BE2C (cell line): Measurements from ENCODE around the gene METTL16.

Experiments used
- DNase-seq: peaks from one replicate; pipeline ENCODE4 v3.0.0-alpha.2; 2020
- H3K27me3 ChIP-seq: fragments of 250-450 bp; sonication (Bioruptor Pico); 2 replicates; pipeline ENCODE4 v1.5.1; 2020; ENCODE audit warnings: mild to moderate bottlenecking
- H3K36me3 ChIP-seq: fragments of 250-450 bp; sonication (Bioruptor Pico); 2 replicates; pipeline ENCODE4 v1.5.1; 2020; ENCODE audit warnings: mild to moderate bottlenecking
- H3K4me1 ChIP-seq: fragments of 250-450 bp; sonication (Bioruptor Pico); 2 replicates; pipeline ENCODE4 v1.5.1; 2020
- H3K4me3 ChIP-seq: 2 replicates; pipeline ENCODE4 v1.5.1; 2011; ENCODE audit warnings: low read depth, low read length
- H3K9me3 ChIP-seq: fragments of 250-450 bp; sonication (Bioruptor Pico); 2 replicates; pipeline ENCODE4 v1.5.1; 2020
- TF ChIP-seq, protein P1 (sequence below): IDR thresholded peaks from 2 replicates; pipeline ENCODE4 v1.5.1; 2012; ENCODE audit warnings: mild to moderate bottlenecking, low read depth, low read length

METTL16 gene

GRCh38 chr17:2401426-2402221, 110.1 kb downstream of the METTL16 start:
- no peaks in the 10 kb centered on the region for H3K27me3 ChIP-seq
- H3K36me3 ChIP-seq: peaks cover 6% of the 10 kb centered on the region; the same call in 1 of the 2 replicates
- H3K4me1 ChIP-seq: peaks cover 10% of the 10 kb centered on the region
- peak overlapping the region; percentile 53 for H3K4me3 ChIP-seq
- DNase-seq: peak; percentile 97
- TF ChIP-seq, protein P1, sequence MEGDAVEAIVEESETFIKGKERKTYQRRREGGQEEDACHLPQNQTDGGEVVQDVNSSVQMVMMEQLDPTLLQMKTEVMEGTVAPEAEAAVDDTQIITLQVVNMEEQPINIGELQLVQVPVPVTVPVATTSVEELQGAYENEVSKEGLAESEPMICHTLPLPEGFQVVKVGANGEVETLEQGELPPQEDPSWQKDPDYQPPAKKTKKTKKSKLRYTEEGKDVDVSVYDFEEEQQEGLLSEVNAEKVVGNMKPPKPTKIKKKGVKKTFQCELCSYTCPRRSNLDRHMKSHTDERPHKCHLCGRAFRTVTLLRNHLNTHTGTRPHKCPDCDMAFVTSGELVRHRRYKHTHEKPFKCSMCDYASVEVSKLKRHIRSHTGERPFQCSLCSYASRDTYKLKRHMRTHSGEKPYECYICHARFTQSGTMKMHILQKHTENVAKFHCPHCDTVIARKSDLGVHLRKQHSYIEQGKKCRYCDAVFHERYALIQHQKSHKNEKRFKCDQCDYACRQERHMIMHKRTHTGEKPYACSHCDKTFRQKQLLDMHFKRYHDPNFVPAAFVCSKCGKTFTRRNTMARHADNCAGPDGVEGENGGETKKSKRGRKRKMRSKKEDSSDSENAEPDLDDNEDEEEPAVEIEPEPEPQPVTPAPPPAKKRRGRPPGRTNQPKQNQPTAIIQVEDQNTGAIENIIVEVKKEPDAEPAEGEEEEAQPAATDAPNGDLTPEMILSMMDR: no peak
- no peaks in the 10 kb centered on the region for H3K9me3 ChIP-seq

DNA sequence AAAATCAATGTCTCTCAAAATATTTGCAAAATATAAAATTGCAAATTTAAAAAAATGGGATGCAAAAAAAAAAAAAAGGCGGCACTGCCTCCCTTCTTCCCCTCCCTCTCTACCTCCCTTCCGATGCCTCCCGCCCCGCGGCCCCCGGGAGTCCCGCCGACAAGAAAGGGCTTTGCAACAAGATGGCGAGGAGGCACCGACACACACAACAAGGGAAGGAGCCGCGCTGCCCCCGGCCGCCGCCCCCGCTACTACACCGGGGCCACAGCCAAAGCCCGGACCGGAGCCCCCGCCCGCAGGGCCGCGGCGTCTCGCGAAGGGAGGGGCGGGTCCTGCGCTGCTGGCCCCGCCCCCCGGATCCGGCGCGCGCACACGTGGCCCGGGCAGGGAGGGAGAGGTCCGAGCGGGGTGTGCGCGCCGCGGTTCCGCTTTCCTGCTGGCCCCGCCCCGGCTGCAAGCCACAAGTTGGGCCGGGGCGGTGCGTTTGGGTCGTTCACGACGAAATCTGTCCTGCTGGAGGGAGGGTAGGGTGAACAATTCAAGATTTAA, 110.7 kb downstream of the METTL16 start, which contains the start of gene MNT:
MNT (minus strand) TSS at position 184 of the 549 bp plus-strand sequence. CDS start 348 bp downstream, outside the sequence.
- Histone ChIP-seq H3K4me3 (peak within 1 kb of the TSS; percentile 82), H3K9me3 (no peaks in the 10 kb centered on the region), H3K4me1 (peaks cover 10% of the 10 kb centered on the region), H3K36me3 (peaks cover 6% of the 10 kb centered on the region; the same call in 1 of the 2 replicates), H3K27me3 (no peaks in the 10 kb centered on the region)
- DNase-seq: peak; percentile 92
- TF ChIP-seq, protein P1: no peak

DNA sequence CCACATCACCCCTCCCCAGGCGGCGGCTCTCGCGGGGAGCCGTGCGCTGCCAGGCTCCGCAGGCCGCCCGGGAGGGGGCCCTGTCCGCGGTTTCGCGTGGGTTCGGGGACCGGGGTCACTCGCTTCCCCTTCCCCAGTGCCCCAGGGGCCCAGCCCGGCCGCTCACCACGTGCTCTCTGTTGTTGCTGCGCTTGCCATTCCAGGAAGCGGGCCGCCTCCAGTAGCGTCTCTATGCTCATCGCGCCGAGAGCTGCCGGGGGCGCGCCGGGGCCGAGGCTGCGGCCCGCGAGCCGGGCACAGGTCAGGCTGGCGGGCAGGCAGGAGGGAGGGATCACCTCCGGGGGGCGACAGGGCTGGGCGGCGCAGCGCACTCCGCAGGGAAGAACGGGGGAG, 111.2 kb downstream of the METTL16 start:
- TF ChIP-seq, protein P1: no peak
- H3K27me3 ChIP-seq: no peaks in the 10 kb centered on the region
- peaks cover 13% of the 10 kb centered on the region for H3K4me1 ChIP-seq
- peaks cover 6% of the 10 kb centered on the region; the same call in 1 of the 2 replicates for H3K36me3 ChIP-seq
- H3K4me3 ChIP-seq: peak overlapping the region; percentile 82
- no peaks in the 10 kb centered on the region for H3K9me3 ChIP-seq
- peak; percentile 44 for DNase-seq

DNA sequence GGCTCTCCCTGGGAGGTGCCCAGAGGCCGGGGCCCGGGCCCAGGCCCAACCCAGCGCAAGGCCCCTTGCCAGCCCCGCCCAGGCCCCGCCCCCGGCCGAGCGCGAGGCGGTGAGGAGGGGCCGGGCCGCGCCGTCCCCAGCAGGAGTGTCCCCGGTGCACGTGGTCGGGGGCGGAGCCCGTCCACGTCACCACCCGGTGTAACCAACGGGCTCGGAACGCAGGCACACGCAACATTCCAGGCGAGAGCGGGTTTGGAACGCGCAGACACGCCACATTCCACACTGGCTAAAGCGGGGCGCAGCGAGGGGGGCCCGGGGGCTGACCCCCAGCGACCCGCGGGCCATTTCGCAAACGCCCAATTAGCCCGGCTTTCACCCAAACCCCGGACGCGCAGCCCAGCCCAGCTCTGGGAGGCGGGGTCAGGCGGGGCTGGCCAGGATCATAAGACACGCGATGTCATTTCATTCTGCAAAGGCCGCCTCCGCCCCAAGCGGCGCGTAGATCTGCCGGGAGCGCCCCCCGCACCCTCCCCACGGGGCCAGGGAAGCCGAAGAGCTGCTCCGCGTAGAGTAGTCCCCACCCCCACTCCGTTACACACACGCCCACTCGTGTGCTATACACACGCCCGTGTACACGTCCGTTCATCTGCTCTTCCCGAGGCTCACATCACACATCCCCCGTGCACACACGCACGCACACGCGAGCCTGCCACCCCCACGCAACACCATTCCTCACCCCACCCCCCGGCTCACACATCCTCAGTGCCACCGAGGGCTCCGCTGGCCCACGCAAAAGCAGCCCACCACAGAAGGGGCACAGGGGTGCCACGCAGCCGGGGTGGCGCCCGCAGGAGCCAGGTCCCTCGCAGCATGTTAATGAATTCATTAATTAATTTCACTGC, 111.9 kb downstream of the METTL16 start:
- Histone ChIP-seq H3K9me3 (no peaks in the 10 kb centered on the region), H3K36me3 (peaks cover 6% of the 10 kb centered on the region; the same call in 1 of the 2 replicates), H3K27me3 (no peaks in the 10 kb centered on the region), H3K4me3 (peak overlapping the region; percentile 82), H3K4me1 (peaks cover 16% of the 10 kb centered on the region)
- TF ChIP-seq, protein P1: no peak
- DNase-seq: peak; percentile 93

DNA sequence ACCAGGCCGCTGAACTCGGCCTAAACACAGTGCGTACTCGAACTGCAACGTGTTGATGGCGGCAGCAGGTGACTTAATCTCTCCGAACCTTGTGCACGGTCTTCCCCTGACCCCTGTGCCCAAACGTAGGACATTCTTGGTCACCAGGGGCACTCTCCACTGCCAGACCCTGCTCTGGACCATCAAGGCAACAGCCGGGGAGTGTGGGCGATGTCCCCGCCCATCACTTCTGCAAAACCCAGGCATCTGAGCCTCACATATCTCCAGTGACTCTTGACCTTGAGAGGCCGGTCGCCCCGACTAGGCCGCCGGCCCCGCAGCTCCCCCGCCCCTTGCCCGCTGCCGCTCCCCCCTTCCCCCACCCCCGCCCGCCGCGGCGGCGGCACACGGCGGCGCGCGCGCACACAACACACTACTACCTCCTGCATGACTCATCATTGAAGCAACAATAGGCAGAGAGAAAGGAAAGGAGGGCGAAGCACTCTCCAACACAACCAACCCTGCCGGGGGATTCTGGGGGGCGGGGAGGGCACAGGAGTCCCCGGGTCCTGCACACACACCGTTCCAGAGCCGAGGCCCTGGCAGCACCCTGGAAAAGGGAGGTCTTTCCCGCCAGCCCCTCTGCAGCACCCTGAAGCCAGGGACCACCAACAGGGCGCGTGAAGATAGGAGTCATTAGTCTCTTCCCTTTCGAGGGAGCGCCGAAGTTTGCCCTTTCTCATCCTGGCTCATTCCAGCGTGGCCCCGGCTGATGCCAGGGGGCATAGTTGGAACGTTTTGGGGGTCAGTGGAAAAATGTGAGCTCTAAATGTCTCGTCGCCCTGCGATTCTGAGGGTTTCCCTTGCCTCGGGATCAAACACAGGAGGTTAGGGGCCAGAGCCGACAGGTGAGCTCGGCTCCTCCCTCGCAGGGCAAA, 112.8 kb downstream of the METTL16 start:
- peak; percentile 53 for DNase-seq
- Histone ChIP-seq H3K36me3 (peaks cover 6% of the 10 kb centered on the region; the same call in 1 of the 2 replicates), H3K9me3 (no peaks in the 10 kb centered on the region), H3K27me3 (no peaks in the 10 kb centered on the region), H3K4me1 (peaks cover 21% of the 10 kb centered on the region), H3K4me3 (peak overlapping the region; percentile 82)
- TF ChIP-seq, protein P1: no peak
